ENCODE results near the gene DGKZ. TPM values are rescaled to one million over a fixed set of nuclear protein-coding genes. Genes with fewer than 3 reads are reported as not detected.

Gene DGKZ
- total RNA-seq, 2 donors from 2014 or later = 79.4 to 86.4 TPM

DNA sequence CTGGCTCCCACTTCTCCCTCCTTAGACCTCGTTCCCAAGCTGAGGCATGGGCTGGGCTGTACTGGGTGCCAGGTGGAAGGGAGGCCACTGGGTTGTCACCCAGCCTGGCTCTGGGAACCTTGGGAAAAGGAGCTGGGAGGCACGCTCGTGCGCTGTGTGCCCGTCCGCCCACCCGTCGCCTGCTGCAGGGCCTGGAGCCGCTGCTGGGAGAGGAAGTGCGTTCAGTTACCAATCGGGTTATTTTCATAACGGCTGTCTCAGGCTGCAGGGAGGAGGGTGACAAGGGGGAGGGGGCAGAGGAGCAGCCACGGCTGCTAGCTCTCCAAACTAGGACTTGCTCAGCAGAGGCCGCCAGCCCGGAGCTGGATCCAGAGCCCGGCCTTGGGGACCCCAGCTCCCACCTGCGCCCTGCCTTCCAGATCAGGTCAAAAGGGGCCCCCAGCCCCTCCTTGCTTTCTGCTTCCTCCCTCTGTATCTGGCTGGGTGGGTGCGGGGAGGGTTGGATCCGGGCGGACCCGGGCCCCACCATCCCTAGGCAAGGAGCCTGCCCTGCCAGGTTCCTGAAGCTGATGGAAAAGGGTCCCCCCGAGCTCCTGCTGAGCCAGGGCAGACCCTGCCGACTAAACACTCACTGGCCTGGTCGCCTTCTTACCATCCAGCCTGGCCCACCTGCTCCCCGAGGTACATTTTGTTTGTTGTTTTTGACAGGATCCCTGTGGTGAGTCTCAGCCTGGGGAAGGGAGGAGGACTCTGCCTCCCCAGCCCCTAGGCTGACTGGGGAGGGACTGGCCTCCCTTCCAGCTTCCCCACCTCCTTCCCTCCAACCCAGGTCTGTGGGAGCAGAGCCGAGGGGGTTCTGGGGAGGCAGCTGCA, 14.3 kb downstream of the DGKZ start:
- ATAC-seq = peak; percentile 11

DNA sequence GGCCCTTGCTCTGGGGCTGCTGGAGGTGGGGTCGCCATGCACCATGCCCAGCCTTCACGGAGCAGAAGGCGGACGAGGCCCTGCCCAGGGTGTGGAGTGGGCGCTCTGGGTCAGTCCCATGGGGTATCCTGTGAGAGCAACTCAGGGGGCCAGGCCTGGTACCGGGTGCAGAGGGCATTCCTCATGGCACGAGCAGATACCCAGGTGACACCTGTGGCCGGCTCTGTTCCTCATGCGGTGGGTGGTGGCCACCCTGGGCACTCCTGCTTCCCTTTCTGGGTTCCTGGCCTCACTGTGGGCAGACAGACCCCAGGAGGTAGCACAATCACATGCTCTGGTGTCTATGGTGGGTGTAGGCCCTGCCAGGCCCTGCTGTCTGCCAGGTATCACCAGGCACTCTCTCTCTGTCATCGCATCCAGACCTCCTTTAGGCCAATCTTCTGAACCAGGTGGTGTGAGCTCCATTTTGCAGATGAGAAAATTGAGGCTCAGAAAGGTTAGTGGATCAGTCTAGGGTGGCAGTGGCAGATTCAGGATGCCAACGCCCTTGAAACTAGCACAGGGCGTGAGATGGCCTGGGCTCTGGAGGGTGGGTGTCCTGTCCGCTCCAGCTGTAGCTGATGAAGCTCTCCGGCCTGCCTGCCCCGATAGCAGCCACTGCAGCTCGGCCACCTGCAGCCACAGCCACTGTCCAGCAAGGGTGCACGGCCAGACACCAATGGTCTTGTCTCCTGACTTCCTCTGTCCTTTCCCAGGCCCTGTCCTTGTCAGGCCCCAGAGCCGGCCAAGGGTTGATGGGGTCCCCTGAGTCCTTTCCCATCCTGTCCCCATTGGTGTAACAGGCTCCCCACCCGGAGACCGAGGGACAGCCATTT, 15.1 kb downstream of the DGKZ start:
- H3K9me3 ChIP-seq = no peaks in the 10 kb centered on the region
- H3K36me3 ChIP-seq (replicated peaks in 1 of 2; ENCODE audit: insufficient read depth in 1 of 2, low read depth in 2 of 2) = no peaks in the 10 kb centered on the region
- no peak overlapping the region for H3K4me3 ChIP-seq
- 84 to 91% methylated on average over 13 to 18 of the region's 20 CpGs for WGBS, 2 donors
- TF ChIP-seq, protein P1, sequence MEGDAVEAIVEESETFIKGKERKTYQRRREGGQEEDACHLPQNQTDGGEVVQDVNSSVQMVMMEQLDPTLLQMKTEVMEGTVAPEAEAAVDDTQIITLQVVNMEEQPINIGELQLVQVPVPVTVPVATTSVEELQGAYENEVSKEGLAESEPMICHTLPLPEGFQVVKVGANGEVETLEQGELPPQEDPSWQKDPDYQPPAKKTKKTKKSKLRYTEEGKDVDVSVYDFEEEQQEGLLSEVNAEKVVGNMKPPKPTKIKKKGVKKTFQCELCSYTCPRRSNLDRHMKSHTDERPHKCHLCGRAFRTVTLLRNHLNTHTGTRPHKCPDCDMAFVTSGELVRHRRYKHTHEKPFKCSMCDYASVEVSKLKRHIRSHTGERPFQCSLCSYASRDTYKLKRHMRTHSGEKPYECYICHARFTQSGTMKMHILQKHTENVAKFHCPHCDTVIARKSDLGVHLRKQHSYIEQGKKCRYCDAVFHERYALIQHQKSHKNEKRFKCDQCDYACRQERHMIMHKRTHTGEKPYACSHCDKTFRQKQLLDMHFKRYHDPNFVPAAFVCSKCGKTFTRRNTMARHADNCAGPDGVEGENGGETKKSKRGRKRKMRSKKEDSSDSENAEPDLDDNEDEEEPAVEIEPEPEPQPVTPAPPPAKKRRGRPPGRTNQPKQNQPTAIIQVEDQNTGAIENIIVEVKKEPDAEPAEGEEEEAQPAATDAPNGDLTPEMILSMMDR (IDR thresholded peaks at IDR 0.05) = no peak
- no peak for TF ChIP-seq POLR2A (IDR thresholded peaks at IDR 0.05)
- ATAC-seq (no peak), DNase-seq (no peak)
- intact Hi-C loops (cut with DNase I) = no loop called here
- peaks cover 48% of the 10 kb centered on the region for H3K4me1 ChIP-seq
- peak overlapping the region in 2 of 4 donors; percentile 58 to 73 for H3K27ac ChIP-seq
- no peaks in the 10 kb centered on the region for H3K27me3 ChIP-seq

More for the DNA sequence above, 14.3 kb downstream of the DGKZ start:
- H3K36me3 ChIP-seq (replicated peaks in 1 of 2; ENCODE audit: insufficient read depth in 1 of 2, low read depth in 2 of 2) = no peaks in the 10 kb centered on the region
- DNase-seq = peak in 3 of 4 donors; percentile 55 to 70 (median 58)
- TF ChIP-seq POLR2A (IDR thresholded peaks at IDR 0.05) = peak in 2 of 3 donors; percentile 13 to 26
- TF ChIP-seq, protein P1 (IDR thresholded peaks at IDR 0.05) = no peak
- H3K9me3 ChIP-seq = no peaks in the 10 kb centered on the region
- WGBS, 2 donors = 37 to 74% methylated on average over 18 to 26 of the region's 26 CpGs
- H3K27me3 ChIP-seq = no peaks in the 10 kb centered on the region
- peaks cover 57% of the 10 kb centered on the region for H3K4me1 ChIP-seq
- H3K27ac ChIP-seq = peak overlapping the region in 3 of 4 donors; percentile 6 to 73 (median 58)
- intact Hi-C loops (cut with DNase I) = no loop called here
- no peak overlapping the region for H3K4me3 ChIP-seq

DNA sequence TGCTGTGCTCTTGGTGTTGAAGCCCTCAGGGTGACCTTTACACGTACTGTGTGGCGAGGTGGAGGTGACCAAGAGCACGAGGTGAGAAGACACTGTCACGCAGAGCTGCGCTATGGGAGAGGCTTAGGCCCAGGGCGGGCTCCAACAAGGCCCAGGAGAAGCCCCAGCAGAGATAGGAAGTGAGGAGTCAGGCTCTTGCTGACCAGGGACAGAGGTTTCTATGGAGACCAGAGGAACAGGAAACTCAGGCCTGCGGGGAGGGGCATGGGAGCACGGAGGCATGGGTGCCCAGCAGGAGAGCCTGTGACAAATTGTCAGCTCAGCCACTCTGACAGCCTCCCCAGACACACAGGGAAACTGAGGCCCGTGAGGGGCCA, 15.8 kb downstream of the DGKZ start:
- Histone ChIP-seq H3K27ac (peak overlapping the region in 2 of 4 donors; percentile 58 to 73), H3K4me1 (peaks cover 42% of the 10 kb centered on the region), H3K36me3 (replicated peaks in 1 of 2; ENCODE audit: insufficient read depth in 1 of 2, low read depth in 2 of 2) (no peaks in the 10 kb centered on the region), H3K9me3 (no peaks in the 10 kb centered on the region), H3K4me3 (no peak overlapping the region), H3K27me3 (no peaks in the 10 kb centered on the region)
- ATAC-seq (peak; percentile 47), DNase-seq (peak in 3 of 4 donors; percentile 52 to 71 (median 54))
- intact Hi-C loops (cut with DNase I) = no loop called here
- no peak for TF ChIP-seq POLR2A (IDR thresholded peaks at IDR 0.05)
- TF ChIP-seq, protein P1 (IDR thresholded peaks at IDR 0.05) = no peak
- WGBS, 2 donors = 60 to 70% methylated on average over 2 to 9 of the region's 9 CpGs

DNA sequence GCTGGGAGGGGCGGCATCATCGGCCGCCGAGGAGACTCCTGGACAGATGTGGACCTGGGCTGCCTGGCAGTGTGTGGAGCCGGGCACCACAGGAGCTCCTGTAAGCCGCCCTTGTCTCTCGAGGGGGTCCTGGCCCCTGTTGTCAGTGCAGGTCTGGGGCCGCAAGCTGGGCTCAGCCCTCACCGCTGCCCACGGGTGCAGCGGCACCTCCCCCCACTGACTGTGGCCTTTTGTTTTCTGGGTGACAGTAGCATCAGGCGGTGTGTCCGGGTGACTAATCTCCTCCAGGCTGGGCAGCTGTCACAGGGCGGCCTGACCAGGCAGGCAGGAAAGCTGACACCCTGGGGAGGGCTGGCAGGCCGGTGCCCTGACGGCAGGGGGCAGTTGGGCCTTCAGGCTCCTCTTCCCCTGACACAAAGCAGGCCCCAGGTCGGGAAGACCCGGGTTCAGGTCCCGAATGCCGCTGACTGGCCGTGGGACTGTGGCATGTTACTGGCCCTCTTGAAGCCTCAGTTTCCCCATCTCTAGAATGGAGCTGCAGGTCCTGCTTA, 16.3 kb downstream of the DGKZ start:
- Histone ChIP-seq H3K36me3 (replicated peaks in 1 of 2; ENCODE audit: insufficient read depth in 1 of 2, low read depth in 2 of 2) (no peaks in the 10 kb centered on the region), H3K27ac (peak overlapping the region in 2 of 4 donors; percentile 58 to 73), H3K4me3 (no peak overlapping the region), H3K9me3 (no peaks in the 10 kb centered on the region), H3K4me1 (peaks cover 38% of the 10 kb centered on the region), H3K27me3 (no peaks in the 10 kb centered on the region)
- intact Hi-C loops (cut with DNase I) = no loop called here
- peak in 1 of 4 donors; percentile 38 for DNase-seq
- TF ChIP-seq, protein P1 (IDR thresholded peaks at IDR 0.05) = no peak
- no peak for TF ChIP-seq POLR2A (IDR thresholded peaks at IDR 0.05)
- WGBS, 2 donors = 64% methylated on average over 21 of the region's 21 CpGs; no CpG with 5 or more reads in 1 of the 2 donors
- ATAC-seq = peak; percentile 31
